Measurements from ENCODE around the gene ANKRD49. TPM values are rescaled to one million over a fixed set of nuclear protein-coding genes. Genes with fewer than 3 reads are reported as not detected.
A peak's percentile ranks its signal among the peaks of the same experiment; 100 is the strongest.
"Not testable (repeated sequence)": the region's sequence is repeated elsewhere in the genome, so short reads cannot be mapped to it uniquely, and the experiment has no call there.

Gene ANKRD49
- total RNA-seq, 1 donor from 2014 or later = 21.2 TPM

GRCh38 chr11:94472916-94473799 lies 20.6 kb upstream of the ANKRD49 start:
- peaks cover 21% of the 10 kb centered on the region for H3K36me3 Mint-ChIP-seq (ENCODE audit: low read depth)

GRCh38 chr11:94477624-94478023 lies 16.2 kb upstream of the ANKRD49 start:
- Mint-ChIP-seq H3K4me3 (no peak overlapping the region), H3K36me3 (ENCODE audit: low read depth) (peaks cover 27% of the 10 kb centered on the region), H3K9me3 (no peaks in the 10 kb centered on the region), H3K27me3 (ENCODE audit: insufficient read depth) (no peaks in the 10 kb centered on the region), H3K4me1 (ENCODE audit: low read depth) (peaks cover 30% of the 10 kb centered on the region), H3K27ac (peak overlapping the region; percentile 30)
- no peak for DNase-seq (ENCODE audit: low spot score)
- intact Hi-C loops (cut with micrococcal nuclease) = no loop called here

More at GRCh38 chr11:94472916-94473799, 20.6 kb upstream of the ANKRD49 start:
- Mint-ChIP-seq H3K27me3 (ENCODE audit: insufficient read depth) (no peaks in the 10 kb centered on the region), H3K9me3 (no peaks in the 10 kb centered on the region), H3K4me1 (ENCODE audit: low read depth) (peaks cover 36% of the 10 kb centered on the region), H3K27ac (peak overlapping the region; percentile 67), H3K4me3 (peak overlapping the region; percentile 53)
- peak; percentile 41 for DNase-seq (ENCODE audit: low spot score)
- intact Hi-C loops (cut with micrococcal nuclease) = loop anchor here (1.0 kb wide), 1 partner anchor 20 kb away; the partner anchor contains the start of genes ANKRD49 and MRE11

DNA sequence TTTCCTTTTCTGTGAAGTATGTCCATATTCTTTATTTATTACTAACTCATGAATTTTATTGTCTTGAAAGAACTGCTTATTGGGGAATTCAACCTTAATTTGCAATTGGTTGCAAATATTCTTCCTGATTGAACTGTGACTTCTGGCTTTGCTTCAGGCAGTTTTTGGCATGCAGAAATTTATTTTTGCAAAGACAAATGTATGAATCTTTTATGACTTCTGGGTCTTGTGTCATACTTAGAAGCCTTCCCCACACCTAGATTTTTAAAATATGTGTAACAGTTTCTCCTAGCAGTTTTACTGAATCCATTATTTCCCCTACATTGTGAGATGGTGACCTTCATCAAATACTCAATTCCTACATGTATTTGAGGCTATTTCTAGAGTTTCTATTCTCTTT lies 12.4 kb upstream of the ANKRD49 start:
- Mint-ChIP-seq H3K4me3 (no peak overlapping the region), H3K4me1 (ENCODE audit: low read depth) (peaks cover 13% of the 10 kb centered on the region), H3K36me3 (ENCODE audit: low read depth) (peaks cover 25% of the 10 kb centered on the region), H3K27me3 (ENCODE audit: insufficient read depth) (no peaks in the 10 kb centered on the region), H3K9me3 (no peaks in the 10 kb centered on the region), H3K27ac (no peak overlapping the region)
- no peak for DNase-seq (ENCODE audit: low spot score)
- intact Hi-C loops (cut with micrococcal nuclease) = no loop called here

DNA sequence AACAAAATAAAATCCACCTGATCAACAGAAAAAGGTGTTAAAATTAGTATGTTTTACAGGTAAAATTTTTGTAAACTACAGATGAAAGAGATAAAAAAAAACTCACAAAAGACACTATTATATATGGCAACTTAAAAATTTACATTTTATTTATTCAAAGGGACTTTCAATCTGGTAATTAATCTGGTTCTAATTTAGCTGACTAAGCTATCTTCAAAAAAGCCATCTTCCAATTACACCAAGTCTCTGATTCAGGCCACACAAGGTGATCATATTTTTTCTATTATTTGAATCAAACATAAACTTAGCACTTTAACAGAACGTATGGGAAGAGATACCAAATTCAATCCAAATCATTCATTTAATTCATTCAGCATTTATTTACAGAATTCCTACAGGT lies 7.7 kb upstream of the ANKRD49 start:
- H3K9me3 Mint-ChIP-seq = no peaks in the 10 kb centered on the region

GRCh38 chr11:94494126-94494680 lies 419 bp downstream of the ANKRD49 start:
- Mint-ChIP-seq H3K4me1 (ENCODE audit: low read depth) (peaks cover 36% of the 10 kb centered on the region), H3K4me3 (peak overlapping the region; percentile 94), H3K36me3 (ENCODE audit: low read depth) (peaks cover 27% of the 10 kb centered on the region), H3K27me3 (ENCODE audit: insufficient read depth) (no peaks in the 10 kb centered on the region), H3K27ac (peak overlapping the region; percentile 92), H3K9me3 (no peaks in the 10 kb centered on the region)
- intact Hi-C loops (cut with micrococcal nuclease) = loop anchor here (2.0 to 10.0 kb wide), 7 partner anchors 322 to 1297 kb away; partner anchors contain the start of genes CEP295, CWC15, KDM4D and SESN3
- DNase-seq (ENCODE audit: low spot score) = no peak

More for the DNA sequence above, 7.7 kb upstream of the ANKRD49 start:
- Mint-ChIP-seq H3K36me3 (ENCODE audit: low read depth) (peaks cover 47% of the 10 kb centered on the region), H3K4me3 (no peak overlapping the region), H3K4me1 (ENCODE audit: low read depth) (peaks cover 13% of the 10 kb centered on the region), H3K27me3 (ENCODE audit: insufficient read depth) (no peaks in the 10 kb centered on the region), H3K27ac (no peak overlapping the region)
- DNase-seq (ENCODE audit: low spot score) = no peak
- intact Hi-C loops (cut with micrococcal nuclease) = no loop called here

DNA sequence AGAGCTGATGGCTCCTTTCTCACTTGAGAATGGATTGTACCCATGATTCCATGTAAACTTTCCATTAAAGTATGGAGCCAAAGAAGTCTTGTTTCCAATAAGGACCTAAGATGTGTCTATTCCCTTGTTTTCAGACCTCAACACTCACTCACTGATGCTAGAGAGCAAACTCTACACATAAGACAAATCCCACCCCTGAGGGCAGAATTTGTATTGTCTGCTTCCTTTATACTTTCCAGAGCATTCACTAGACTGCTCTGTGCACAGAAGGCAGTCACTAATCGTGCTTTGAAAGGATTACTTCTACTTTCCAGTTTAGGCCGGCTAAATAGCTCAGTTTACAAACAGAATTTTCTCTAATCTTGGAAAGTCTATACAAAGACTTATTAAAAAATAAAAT lies 6.4 kb downstream of the ANKRD49 start:
- intact Hi-C loops (cut with micrococcal nuclease) = no loop called here

DNA sequence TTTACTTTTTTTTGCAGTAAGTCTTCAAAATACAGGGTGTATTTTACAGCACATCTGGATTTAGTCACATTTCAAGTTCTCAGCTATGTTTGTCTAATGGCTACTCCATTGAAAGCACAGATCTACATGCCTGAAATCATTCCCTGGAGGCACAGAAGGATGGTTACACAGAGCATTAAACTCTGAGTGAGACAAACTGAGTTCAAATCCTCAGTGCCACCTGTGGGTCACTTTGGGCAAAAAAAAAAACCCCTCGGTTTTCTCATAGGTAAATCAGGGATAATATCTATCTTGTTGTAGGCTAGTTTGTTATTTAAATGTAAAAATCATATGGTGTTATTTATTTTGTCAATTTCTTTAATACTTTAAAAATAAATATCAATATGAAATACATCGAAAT lies 7.7 kb downstream of the ANKRD49 start:
- H3K27ac Mint-ChIP-seq = no peak overlapping the region
- intact Hi-C loops (cut with micrococcal nuclease) = no loop called here
- H3K4me1 Mint-ChIP-seq (ENCODE audit: low read depth) = no peaks in the 10 kb centered on the region
- DNase-seq (ENCODE audit: low spot score) = no peak
- no peak overlapping the region for H3K4me3 Mint-ChIP-seq
- H3K9me3 Mint-ChIP-seq = no peaks in the 10 kb centered on the region
- peaks cover 25% of the 10 kb centered on the region for H3K36me3 Mint-ChIP-seq (ENCODE audit: low read depth)
- H3K27me3 Mint-ChIP-seq (ENCODE audit: insufficient read depth) = no peaks in the 10 kb centered on the region

More for the DNA sequence above, 6.4 kb downstream of the ANKRD49 start:
- no peaks in the 10 kb centered on the region for H3K9me3 Mint-ChIP-seq
- peaks cover 28% of the 10 kb centered on the region for H3K36me3 Mint-ChIP-seq (ENCODE audit: low read depth)
- peaks cover 8% of the 10 kb centered on the region for H3K4me1 Mint-ChIP-seq (ENCODE audit: low read depth)
- H3K27ac Mint-ChIP-seq = no peak overlapping the region
- H3K27me3 Mint-ChIP-seq (ENCODE audit: insufficient read depth) = no peaks in the 10 kb centered on the region
- no peak overlapping the region for H3K4me3 Mint-ChIP-seq
- DNase-seq (ENCODE audit: low spot score) = no peak

- no peaks in the 10 kb centered on the region for H3K9me3 Mint-ChIP-seq
- no peaks in the 10 kb centered on the region for H3K4me1 Mint-ChIP-seq (ENCODE audit: low read depth)
- no peak for DNase-seq (ENCODE audit: low spot score)
- peaks cover 16% of the 10 kb centered on the region for H3K27me3 Mint-ChIP-seq (ENCODE audit: insufficient read depth)
- H3K36me3 Mint-ChIP-seq (ENCODE audit: low read depth) = peaks cover 11% of the 10 kb centered on the region
- intact Hi-C loops (cut with micrococcal nuclease) = loop anchor here (1.0 kb wide), 5 partner anchors 179 to 1270 kb away; no protein-coding TSS in a partner anchor
- no peak overlapping the region for H3K4me3 Mint-ChIP-seq
- H3K27ac Mint-ChIP-seq = no peak overlapping the region
Observed at GRCh38 chr11:94504689-94505293, 11.0 kb downstream of the ANKRD49 start.

GRCh38 chr11:94506513-94506912 lies 12.7 kb downstream of the ANKRD49 start:
- intact Hi-C loops (cut with micrococcal nuclease); H3K9me3 Mint-ChIP-seq; H3K36me3 Mint-ChIP-seq (ENCODE audit: low read depth); DNase-seq (ENCODE audit: low spot score); H3K4me1 Mint-ChIP-seq (ENCODE audit: low read depth); H3K4me3 Mint-ChIP-seq; H3K27ac Mint-ChIP-seq: not testable (repeated sequence)
- H3K27me3 Mint-ChIP-seq (ENCODE audit: insufficient read depth) = peaks cover 31% of the 10 kb centered on the region

- Mint-ChIP-seq H3K27ac (no peak overlapping the region), H3K27me3 (ENCODE audit: insufficient read depth) (peaks cover 40% of the 10 kb centered on the region), H3K4me3 (no peak overlapping the region), H3K4me1 (ENCODE audit: low read depth) (peaks cover 9% of the 10 kb centered on the region), H3K9me3 (no peaks in the 10 kb centered on the region), H3K36me3 (ENCODE audit: low read depth) (no peaks in the 10 kb centered on the region)
- no peak for DNase-seq (ENCODE audit: low spot score)
- intact Hi-C loops (cut with micrococcal nuclease) = no loop called here
Observed at GRCh38 chr11:94507485-94507884, 13.7 kb downstream of the ANKRD49 start.

DNA sequence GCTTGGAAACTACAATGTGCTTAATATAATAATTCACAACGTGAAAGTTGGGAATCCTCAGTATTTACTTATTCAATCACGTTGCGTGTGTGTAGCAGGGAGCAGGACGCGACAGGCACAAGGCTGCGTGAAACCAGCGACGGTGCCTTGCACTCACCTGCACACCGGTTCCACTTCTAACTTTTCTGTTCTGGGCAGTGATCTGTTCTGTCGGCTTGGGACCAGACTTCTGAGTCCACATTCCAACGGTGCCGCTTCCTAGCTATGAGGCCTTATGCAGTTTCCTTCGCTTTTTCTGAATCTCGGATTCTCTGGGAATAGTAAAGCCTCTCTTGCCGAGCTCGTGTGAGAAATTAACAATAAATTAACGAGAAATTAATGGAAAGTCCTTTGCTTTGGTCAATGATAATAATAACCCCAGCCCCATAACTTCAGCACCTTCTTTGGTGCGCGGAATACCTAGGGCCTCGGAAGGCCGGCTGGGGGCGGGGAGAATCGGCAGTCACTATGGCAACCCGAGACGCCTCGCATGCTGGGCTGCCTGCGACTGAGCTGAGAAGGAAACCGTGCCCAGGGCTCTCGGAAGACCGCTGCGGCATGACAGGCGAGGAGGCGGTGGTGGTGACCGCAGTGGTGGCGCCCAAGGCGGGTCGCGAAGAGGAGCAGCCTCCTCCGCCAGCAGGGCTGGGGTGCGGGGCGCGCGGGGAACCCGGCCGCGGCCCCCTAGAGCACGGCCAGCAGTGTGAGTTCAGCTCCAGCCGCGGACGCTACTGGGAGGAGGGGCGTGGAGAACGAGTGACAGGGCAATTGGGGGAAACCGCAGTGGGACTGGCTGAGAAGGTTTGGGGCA lies 18.4 kb downstream of the ANKRD49 start, which contains the start of gene C11orf97:
C11orf97 (plus strand) TSS at position 530 of the 850 bp plus-strand sequence; CDS start at position 598, 68 bp downstream.
- Mint-ChIP-seq H3K27ac (no peak within 1 kb of the TSS), H3K4me3 (peak within 1 kb of the TSS; percentile 40), H3K36me3 (ENCODE audit: low read depth) (no peaks in the 10 kb centered on the region), H3K4me1 (ENCODE audit: low read depth) (peaks cover 16% of the 10 kb centered on the region), H3K9me3 (no peaks in the 10 kb centered on the region), H3K27me3 (ENCODE audit: insufficient read depth) (peaks cover 55% of the 10 kb centered on the region)
- intact Hi-C loops (cut with micrococcal nuclease) = loop anchor here (5.0 kb wide), 1 partner anchor 1820 kb away; no protein-coding TSS in a partner anchor
- DNase-seq (ENCODE audit: low spot score) = peak; percentile 34

GRCh38 chr11:94513091-94513490 lies 19.3 kb downstream of the ANKRD49 start:
- intact Hi-C loops (cut with micrococcal nuclease) = loop anchor here (5.0 kb wide), 1 partner anchor 1821 kb away; no protein-coding TSS in a partner anchor
- H3K4me3 Mint-ChIP-seq = no peak overlapping the region
- H3K4me1 Mint-ChIP-seq (ENCODE audit: low read depth) = peaks cover 16% of the 10 kb centered on the region
- no peak for DNase-seq (ENCODE audit: low spot score)
- no peak overlapping the region for H3K27ac Mint-ChIP-seq
- H3K27me3 Mint-ChIP-seq (ENCODE audit: insufficient read depth) = peaks cover 54% of the 10 kb centered on the region
- no peaks in the 10 kb centered on the region for H3K9me3 Mint-ChIP-seq
- H3K36me3 Mint-ChIP-seq (ENCODE audit: low read depth) = no peaks in the 10 kb centered on the region

Measured in activated T-helper 1 cell treated with anti-CD3 and anti-CD28 coated beads, Interleukin-12 subunit alpha, Interleukin-12 subunit beta, Interleukin-2, Interleukin-4 antibody, amounts not matched to agents 30 ng/mL and 10 ng/mL and 1 ng/mL, durations not matched to agents 14 hours and 24 hours and 36 hours (primary cell).